Activated B cell treated with CpG ODN at 0.5 μM for 24 hours (primary cell): Measurements from ENCODE around the gene GDPD5. TPM values are rescaled to one million over a fixed set of nuclear protein-coding genes. Genes with fewer than 3 reads are reported as not detected.

Experiments used
- ATAC-seq: fragments of 200-7000 bp; cut with Tn5 transposase; one replicate; pipeline ENCODE4 v1.10.0; 2021; ENCODE audit warnings: low read depth, mild to moderate bottlenecking, moderate library complexity
- CTCF ChIA-PET: fragments of 350-600 bp; sonication (Branson Sonifier 250); formaldehyde crosslinking; loops from one replicate; lab custom pipeline; 2021; ENCODE audit warnings: antibody characterized with exemption; lab: Charles Lee
- POLR2A ChIA-PET: fragments of 350-600 bp; sonication (Branson Sonifier 250); formaldehyde crosslinking; loops from one replicate; lab custom pipeline; 2021; ENCODE audit warnings: antibody characterized with exemption; lab: Charles Lee
- DNase-seq: peaks from one replicate; pipeline ENCODE4 v3.0.0; 2022
- H3K27ac Mint-ChIP-seq: one replicate; pipeline ENCODE4 v1.8.0; 2020; ENCODE audit warnings: mixed read lengths
- H3K27me3 Mint-ChIP-seq: one replicate; pipeline ENCODE4 v1.8.0; 2021; ENCODE audit warnings: mixed read lengths
- H3K36me3 Mint-ChIP-seq: one replicate; pipeline ENCODE4 v1.8.0; 2021; ENCODE audit warnings: low read depth, mixed read lengths
- H3K4me1 Mint-ChIP-seq: one replicate; pipeline ENCODE4 v1.8.0; 2021; ENCODE audit warnings: mixed read lengths
- H3K4me3 Mint-ChIP-seq: one replicate; pipeline ENCODE4 v1.8.0; 2020; ENCODE audit warnings: mild to moderate bottlenecking, mixed read lengths
- H3K9me3 Mint-ChIP-seq: one replicate; pipeline ENCODE4 v1.8.0; 2020; ENCODE audit warnings: mixed read lengths
- intact Hi-C: fragments of 100-400 bp; cut with micrococcal nuclease; formaldehyde crosslinking; loops from one replicate; pipeline ENCODE4 v1.15.1; 2024
- total RNA-seq: library from RNA; stranded (reverse); gene quantifications from 2 replicates; pipeline ENCODE4 v1.2.3, GENCODE V29; 2022
- TF ChIP-seq, protein P1 (sequence below): fragments of 200-600 bp; IDR thresholded peaks from one replicate; pipeline ENCODE4 v1.8.0; 2022; ENCODE audit warnings: antibody characterized with exemption, mild to moderate bottlenecking

The GDPD5 gene
- total RNA-seq, 1 donor from 2014 or later = 22.2 TPM

DNA sequence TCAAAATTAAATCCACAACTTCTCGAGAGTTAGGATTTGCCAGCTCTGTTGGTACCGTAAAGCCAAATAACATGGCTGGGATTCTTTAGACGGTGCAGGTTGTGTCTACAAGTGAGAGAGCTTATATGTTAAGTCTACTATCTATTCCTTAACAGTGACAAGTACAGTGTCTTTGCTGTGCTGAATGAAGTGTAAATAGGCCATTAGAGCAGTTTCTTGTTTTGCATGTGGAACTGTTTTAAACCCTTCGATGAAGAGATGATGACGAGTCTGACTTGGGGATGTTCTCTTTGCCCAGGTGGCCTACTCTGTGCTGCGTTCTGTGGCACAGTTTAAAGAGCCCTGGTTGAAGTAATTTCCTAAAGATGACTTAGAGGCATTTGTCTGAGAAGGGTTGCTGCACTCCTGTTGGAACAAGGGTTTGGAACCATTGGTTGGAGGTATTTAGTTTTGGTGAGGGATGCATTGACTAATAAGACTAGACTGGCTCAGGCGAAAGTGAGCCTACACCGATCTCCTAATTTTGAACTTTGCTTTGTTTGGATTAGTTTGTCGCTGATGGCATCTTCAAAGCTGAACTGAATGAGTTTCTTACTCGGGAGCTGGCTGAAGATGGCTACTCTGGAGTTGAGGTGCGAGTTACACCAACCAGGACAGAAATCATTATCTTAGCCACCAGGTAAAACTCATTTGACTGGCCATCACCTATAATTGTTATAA is 125.4 kb downstream of the GDPD5 start:
- ATAC-seq (peak; percentile 32), DNase-seq (no peak)
- TF ChIP-seq, protein P1, sequence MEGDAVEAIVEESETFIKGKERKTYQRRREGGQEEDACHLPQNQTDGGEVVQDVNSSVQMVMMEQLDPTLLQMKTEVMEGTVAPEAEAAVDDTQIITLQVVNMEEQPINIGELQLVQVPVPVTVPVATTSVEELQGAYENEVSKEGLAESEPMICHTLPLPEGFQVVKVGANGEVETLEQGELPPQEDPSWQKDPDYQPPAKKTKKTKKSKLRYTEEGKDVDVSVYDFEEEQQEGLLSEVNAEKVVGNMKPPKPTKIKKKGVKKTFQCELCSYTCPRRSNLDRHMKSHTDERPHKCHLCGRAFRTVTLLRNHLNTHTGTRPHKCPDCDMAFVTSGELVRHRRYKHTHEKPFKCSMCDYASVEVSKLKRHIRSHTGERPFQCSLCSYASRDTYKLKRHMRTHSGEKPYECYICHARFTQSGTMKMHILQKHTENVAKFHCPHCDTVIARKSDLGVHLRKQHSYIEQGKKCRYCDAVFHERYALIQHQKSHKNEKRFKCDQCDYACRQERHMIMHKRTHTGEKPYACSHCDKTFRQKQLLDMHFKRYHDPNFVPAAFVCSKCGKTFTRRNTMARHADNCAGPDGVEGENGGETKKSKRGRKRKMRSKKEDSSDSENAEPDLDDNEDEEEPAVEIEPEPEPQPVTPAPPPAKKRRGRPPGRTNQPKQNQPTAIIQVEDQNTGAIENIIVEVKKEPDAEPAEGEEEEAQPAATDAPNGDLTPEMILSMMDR = no peak
- Mint-ChIP-seq H3K4me3 (peak overlapping the region; percentile 99), H3K27ac (peak overlapping the region; percentile 98), H3K36me3 (peaks cover 59% of the 10 kb centered on the region), H3K27me3 (peaks cover 5% of the 10 kb centered on the region), H3K9me3 (no peaks in the 10 kb centered on the region), H3K4me1 (peaks cover 49% of the 10 kb centered on the region)
- CTCF ChIA-PET = interaction anchor here (0.9 to 2.6 kb wide), 4 partner anchors 8 to 138 kb away, joined by 3 to 8 read pairs (median 4); no protein-coding TSS in a partner anchor
- POLR2A ChIA-PET = interaction anchor here (0.5 to 1.7 kb wide), 7 partner anchors 8 to 807 kb away, joined by 3 to 5 read pairs (median 3); no protein-coding TSS in a partner anchor
- intact Hi-C loops = loop anchor here (1.0 to 10.0 kb wide), 2 partner anchors 30 to 804 kb away; partner anchors contain the start of gene WNT11

DNA sequence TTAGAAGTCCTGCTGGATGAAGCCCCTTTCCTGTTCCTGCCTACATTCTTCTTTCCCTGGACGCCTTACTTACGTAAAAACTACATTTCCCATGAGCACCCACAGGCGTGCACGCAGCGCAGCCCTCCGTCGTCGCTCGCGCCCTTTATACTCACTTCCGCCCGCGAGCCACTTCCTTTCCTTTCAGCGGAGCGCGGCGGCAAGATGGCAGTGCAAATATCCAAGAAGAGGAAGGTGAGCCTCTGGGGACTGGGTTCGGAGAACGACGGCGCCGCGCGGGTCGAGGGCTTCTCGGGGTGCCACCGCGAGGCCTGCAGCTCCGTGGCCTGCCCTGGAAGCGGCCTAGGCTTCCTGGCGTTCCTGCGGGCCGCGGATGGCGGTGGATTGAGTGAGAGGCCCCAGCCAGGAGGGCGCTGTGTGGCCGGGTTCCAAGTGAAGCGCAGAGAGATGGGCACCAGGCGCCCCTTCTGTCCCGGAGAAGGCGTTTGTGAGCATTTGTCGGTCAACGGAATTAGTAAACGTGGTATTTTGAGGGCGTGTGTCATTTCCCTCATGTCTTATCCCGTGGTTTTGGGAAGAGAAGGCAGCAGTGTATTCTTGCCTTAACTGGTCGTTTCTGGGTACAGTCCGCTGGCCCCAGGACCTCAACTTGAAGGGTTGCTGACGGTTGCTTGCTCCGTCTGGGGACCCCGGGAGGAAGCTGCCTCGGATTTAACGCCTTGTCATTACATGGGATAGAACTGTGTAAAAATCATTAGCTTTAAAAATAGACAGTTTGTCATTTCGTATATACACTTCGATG is 126.2 kb downstream of the GDPD5 start, which contains the start of gene RPS3:
Gene RPS3, plus strand, starts transcription at position 175 of the 802 bp plus-strand sequence. Its CDS starts 30 bp downstream, at position 205.
- peak within 1 kb of the TSS; percentile 98 for H3K27ac Mint-ChIP-seq
- ChIA-PET POLR2A (interaction anchor here (0.5 to 1.4 kb wide), 5 partner anchors 9 to 808 kb away, joined by 3 to 5 read pairs (median 3); no protein-coding TSS in a partner anchor), CTCF (interaction anchor here (0.9 to 2.6 kb wide), 4 partner anchors 9 to 139 kb away, joined by 3 to 8 read pairs (median 4); no protein-coding TSS in a partner anchor)
- intact Hi-C loops = loop anchor here (1.0 to 10.0 kb wide), 6 partner anchors 31 to 1005 kb away; partner anchors contain the start of genes GDPD5, PGM2L1 and WNT11
- H3K4me3 Mint-ChIP-seq = peak within 1 kb of the TSS; percentile 99
- ATAC-seq = peak; percentile 91
- H3K27me3 Mint-ChIP-seq = peaks cover 5% of the 10 kb centered on the region
- DNase-seq = peak; percentile 83
- TF ChIP-seq, protein P1 = no peak
- H3K36me3 Mint-ChIP-seq = peaks cover 52% of the 10 kb centered on the region
- H3K4me1 Mint-ChIP-seq = peaks cover 49% of the 10 kb centered on the region
- H3K9me3 Mint-ChIP-seq = no peaks in the 10 kb centered on the region

DNA sequence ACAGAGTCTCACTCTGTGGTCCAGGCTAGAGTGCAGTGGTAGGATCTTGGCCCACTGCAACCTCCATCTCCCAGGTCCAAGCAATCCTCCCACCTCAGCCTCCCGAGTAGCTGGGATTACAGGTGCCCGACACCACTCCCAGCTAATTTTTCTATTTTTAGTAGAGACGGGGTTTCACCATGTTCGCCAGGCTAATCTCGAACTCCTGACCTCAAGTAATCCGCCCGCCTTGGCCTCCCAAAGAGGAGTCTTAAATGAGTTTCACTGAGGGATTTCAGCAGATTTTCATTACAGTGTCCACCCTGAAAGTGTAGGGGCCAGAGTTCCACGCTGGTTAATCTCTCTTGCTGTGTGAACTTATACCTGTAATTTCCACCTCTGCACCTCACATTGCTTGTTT is 126.8 kb downstream of the GDPD5 start:
- Mint-ChIP-seq H3K4me3 (peak overlapping the region; percentile 99), H3K27ac (peak overlapping the region; percentile 98), H3K36me3 (peaks cover 46% of the 10 kb centered on the region), H3K4me1 (peaks cover 43% of the 10 kb centered on the region), H3K27me3 (peaks cover 5% of the 10 kb centered on the region), H3K9me3 (no peaks in the 10 kb centered on the region)
- no peak for DNase-seq
- ChIA-PET POLR2A (interaction anchor here (1.1 to 1.4 kb wide), 2 partner anchors 9 to 119 kb away, joined by 5 to 7 read pairs; no protein-coding TSS in a partner anchor), CTCF (interaction anchor here (2.6 kb wide), 1 partner anchor 10 kb away, joined by 8 read pairs; no protein-coding TSS in a partner anchor)
- intact Hi-C loops = loop anchor here (2.0 to 10.0 kb wide), 4 partner anchors 126 to 1004 kb away; partner anchors contain the start of genes GDPD5 and PGM2L1
- peak; percentile 3 for ATAC-seq
- TF ChIP-seq, protein P1 = no peak

DNA sequence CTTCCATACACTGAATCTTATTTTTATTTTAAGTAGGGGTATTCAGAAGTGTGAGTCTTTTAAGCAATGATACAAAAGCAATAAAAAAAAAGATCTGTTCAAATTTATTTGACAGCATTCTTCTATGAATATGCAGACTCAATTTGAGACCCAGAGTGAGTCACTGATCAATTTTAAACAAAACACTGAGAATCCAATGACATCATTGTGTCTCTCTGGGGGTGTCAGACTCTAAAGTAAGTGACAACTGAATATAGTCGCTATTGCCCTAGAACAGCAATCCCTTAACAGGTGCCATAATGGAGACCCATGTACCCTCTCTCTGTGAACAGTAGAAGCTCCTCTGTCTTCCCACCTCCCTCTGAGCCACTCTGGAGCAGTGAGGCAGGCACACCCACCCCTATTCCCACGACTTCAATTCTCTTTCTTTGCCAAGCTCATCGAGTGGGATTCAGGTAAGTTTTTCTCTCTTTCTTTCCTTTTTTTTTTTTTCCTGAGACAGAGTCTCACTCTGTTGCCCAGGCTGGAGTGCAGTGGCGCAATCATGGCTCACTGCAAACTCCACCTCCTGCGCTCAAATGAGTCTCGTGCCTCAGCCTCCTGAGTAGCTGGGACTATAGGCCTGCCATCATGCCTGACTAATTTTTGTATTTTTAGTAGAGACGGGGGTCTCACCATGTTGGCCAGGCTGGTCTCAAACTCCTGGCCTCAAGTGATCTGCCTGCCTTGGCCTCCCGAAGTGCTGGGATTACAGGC is 131.5 kb downstream of the GDPD5 start:
- CTCF ChIA-PET = interaction anchor here (0.5 kb wide), 1 partner anchor 139 kb away, joined by 3 read pairs; no protein-coding TSS in a partner anchor
- POLR2A ChIA-PET = no interaction called here
- Mint-ChIP-seq H3K27ac (no peak overlapping the region), H3K4me3 (no peak overlapping the region), H3K27me3 (peaks cover 11% of the 10 kb centered on the region), H3K4me1 (peaks cover 2% of the 10 kb centered on the region), H3K9me3 (no peaks in the 10 kb centered on the region), H3K36me3 (peaks cover under 1% of the 10 kb centered on the region)
- ATAC-seq (no peak), DNase-seq (no peak)
- TF ChIP-seq, protein P1 = no peak
- intact Hi-C loops = loop anchor here (10.0 kb wide), 2 partner anchors 439 to 999 kb away; partner anchors contain the start of gene PGM2L1
